ENCODE results near the gene IFNLR1. TPM values are rescaled to one million over a fixed set of nuclear protein-coding genes. Genes with fewer than 3 reads are reported as not detected.

The IFNLR1 gene
- total and polyA plus RNA-seq, 2 of the 8 experiments (the other 6 are each of a cell fraction or from before 2014, with no cell fraction given): 6.8 to 10.1 TPM

GRCh38 chr1:24172598-24172997, 14.5 kb downstream of the IFNLR1 start:
- CTCF ChIA-PET (ENCODE audit: partially characterized antibody): interaction anchor here (0.6 to 1.3 kb wide), 2 partner anchors 17 to 414 kb away, joined by 3 to 10 read pairs; no protein-coding TSS in a partner anchor

More at GRCh38 chr1:24172598-24172997, 14.5 kb downstream of the IFNLR1 start:
- FAIRE-seq (no peak), DNase-seq (ENCODE audit: low read depth in 1 of 2, low spot score in 2 of 2) (no peak)
- no peak overlapping the region for H3K4ac ChIP-seq (replicated peaks; ENCODE audit: insufficient read length, low read depth, low read length)
- H4K8ac ChIP-seq (ENCODE audit: extremely low read depth, insufficient read depth, low read length): no peak overlapping the region; the same call in 1 of the 2 replicates
- H3K4me3 ChIP-seq (ENCODE audit: extremely low read depth in 1 of 4, insufficient read depth in 2 of 4, low read depth in 3 of 4, low read length in 4 of 4): no peak overlapping the region
- no peak overlapping the region for H3K23ac ChIP-seq (ENCODE audit: insufficient read length)
- H3K23me2 ChIP-seq (ENCODE audit: low read depth, low read length): no peaks in the 10 kb centered on the region
- TF ChIP-seq SRF (IDR thresholded peaks at IDR 0.05; ENCODE audit: low read depth, low read length) (no peak), JUN (IDR thresholded peaks at IDR 0.05; ENCODE audit: low read depth, low read length) (no peak), NRF1 (IDR thresholded peaks at IDR 0.05; ENCODE audit: low read depth, low read length) (no peak)
- no peaks in the 10 kb centered on the region for H3K9me3 ChIP-seq (ENCODE audit: insufficient read depth in 2 of 2, low read depth in 1 of 2, low read length in 1 of 2)
- H4K91ac ChIP-seq (replicated peaks; ENCODE audit: insufficient read length, low read length): no peak overlapping the region
- no peak overlapping the region for H2BK15ac ChIP-seq (ENCODE audit: low read length)
- no peak overlapping the region for H4K5ac ChIP-seq (ENCODE audit: insufficient read length, low read depth, low read length)
- WGBS, 2 experiments (ENCODE audit: extremely low coverage in 1 of 2, insufficient coverage in 1 of 2, insufficient read length in 1 of 2, insufficient replicate concordance in 2 of 2, low coverage in 1 of 2, low lambda C conversion rate in 2 of 2, missing lambda C conversion rate in 1 of 2): 90% methylated on average over 5 of the region's 5 CpGs; no CpG with 5 or more reads in 1 of the 2 experiments
- H3K36me3 ChIP-seq (ENCODE audit: control insufficient read depth in 2 of 4, insufficient read depth in 4 of 4, low read length in 3 of 4): peaks cover 0 to 3% (median 0%) of the 10 kb centered on the region in 4 experiments; a peak in 4 of 8 replicates
- H3K9ac ChIP-seq (replicated peaks in 1 of 4; ENCODE audit: extremely low read depth in 1 of 4, low read depth in 3 of 4, low read length in 3 of 4): no peak overlapping the region
- H3K27me3 ChIP-seq (replicated peaks in 1 of 4; ENCODE audit: control insufficient read depth in 3 of 4, extremely low read depth in 1 of 4, insufficient read depth in 3 of 4, low read length in 3 of 4): no peaks in the 10 kb centered on the region
- POLR2A ChIA-PET (ENCODE audit: partially characterized antibody): interaction anchor here (0.8 kb wide), 1 partner anchor 8 kb away, joined by 3 read pairs; no protein-coding TSS in a partner anchor
- H3K27ac ChIP-seq (ENCODE audit: low read depth, low read length): no peak overlapping the region
- no peak overlapping the region for H2BK12ac ChIP-seq (ENCODE audit: low read depth, low read length)
- no peak overlapping the region for H3K14ac ChIP-seq (ENCODE audit: insufficient read length)
- peaks cover 0 to 3% (median 0%) of the 10 kb centered on the region in 4 experiments; a peak in 2 of 7 replicates for H3K4me1 ChIP-seq (replicated peaks in 1 of 4; ENCODE audit: control insufficient read depth in 3 of 4, insufficient read depth in 4 of 4, low read length in 3 of 4)
- no peaks in the 10 kb centered on the region for H3K79me2 ChIP-seq (ENCODE audit: control insufficient read depth in 1 of 2, insufficient read depth in 2 of 2, low read length in 2 of 2)
- no peak overlapping the region for H2BK20ac ChIP-seq (ENCODE audit: low read length)
- H3K4me2 ChIP-seq (ENCODE audit: insufficient read depth in 1 of 2, low read depth in 2 of 2, low read length in 2 of 2): no peak overlapping the region
- no peak overlapping the region for H2BK120ac ChIP-seq (replicated peaks; ENCODE audit: low read depth, low read length)
- H3K79me1 ChIP-seq (ENCODE audit: low read depth, low read length): no peaks in the 10 kb centered on the region
- no peak overlapping the region for H2BK5ac ChIP-seq (ENCODE audit: low read depth, low read length)
- H2AK5ac ChIP-seq (ENCODE audit: low read depth, low read length): no peak overlapping the region
- H4K20me1 ChIP-seq (replicated peaks in 1 of 2; ENCODE audit: control insufficient read depth in 1 of 2, insufficient read depth in 2 of 2, low read length in 2 of 2): peaks cover 0 to 1% of the 10 kb centered on the region in 2 experiments
- no peak overlapping the region for H3K56ac ChIP-seq (replicated peaks; ENCODE audit: insufficient read length, low read depth, low read length)
- H3K18ac ChIP-seq (ENCODE audit: extremely low read depth, low read length): no peak overlapping the region
- H2AFZ ChIP-seq (ENCODE audit: low read length): no peak overlapping the region

Measured in H1 (cell line).